GM10266 (cell line): ENCODE measurements around the gene CTSZ.

Experiments
- DNase-seq: peaks from one replicate; pipeline ENCODE4 v3.0.0; 2012; ENCODE audit errors: extremely low spot score
- CTCF ChIP-seq: IDR thresholded peaks from 2 replicates; pipeline ENCODE4 v1.5.1; 2012; ENCODE audit warnings: mild to moderate bottlenecking, low read depth; ENCODE audit not compliant: control insufficient read depth, insufficient read depth; ENCODE audit errors: missing control alignments

The CTSZ gene

GRCh38 chr20:59017493-59018231 is 10.6 kb upstream of the CTSZ start:
- DNase-seq: no peak

GRCh38 chr20:59016795-59017492 is 9.9 kb upstream of the CTSZ start:
- TF ChIP-seq CTCF: no peak
- no peak for DNase-seq

More at GRCh38 chr20:59017493-59018231, 10.6 kb upstream of the CTSZ start:
- no peak for TF ChIP-seq CTCF

- TF ChIP-seq CTCF: no peak
- no peak for DNase-seq
Observed at GRCh38 chr20:59015812-59016711, 9.0 kb upstream of the CTSZ start.

GRCh38 chr20:59015411-59015810 is 8.4 kb upstream of the CTSZ start:
- TF ChIP-seq CTCF: no peak
- DNase-seq: no peak

- no peak for DNase-seq
- no peak for TF ChIP-seq CTCF
Observed at GRCh38 chr20:59014680-59015389, 7.8 kb upstream of the CTSZ start.

- no peak for DNase-seq
- TF ChIP-seq CTCF: no peak
Observed at GRCh38 chr20:59013959-59014608, 7.0 kb upstream of the CTSZ start.
